ENCODE data around the gene LMF2. TPM values are rescaled to one million over a fixed set of nuclear protein-coding genes. Genes with fewer than 3 reads are reported as not detected.

The LMF2 gene, protein sequence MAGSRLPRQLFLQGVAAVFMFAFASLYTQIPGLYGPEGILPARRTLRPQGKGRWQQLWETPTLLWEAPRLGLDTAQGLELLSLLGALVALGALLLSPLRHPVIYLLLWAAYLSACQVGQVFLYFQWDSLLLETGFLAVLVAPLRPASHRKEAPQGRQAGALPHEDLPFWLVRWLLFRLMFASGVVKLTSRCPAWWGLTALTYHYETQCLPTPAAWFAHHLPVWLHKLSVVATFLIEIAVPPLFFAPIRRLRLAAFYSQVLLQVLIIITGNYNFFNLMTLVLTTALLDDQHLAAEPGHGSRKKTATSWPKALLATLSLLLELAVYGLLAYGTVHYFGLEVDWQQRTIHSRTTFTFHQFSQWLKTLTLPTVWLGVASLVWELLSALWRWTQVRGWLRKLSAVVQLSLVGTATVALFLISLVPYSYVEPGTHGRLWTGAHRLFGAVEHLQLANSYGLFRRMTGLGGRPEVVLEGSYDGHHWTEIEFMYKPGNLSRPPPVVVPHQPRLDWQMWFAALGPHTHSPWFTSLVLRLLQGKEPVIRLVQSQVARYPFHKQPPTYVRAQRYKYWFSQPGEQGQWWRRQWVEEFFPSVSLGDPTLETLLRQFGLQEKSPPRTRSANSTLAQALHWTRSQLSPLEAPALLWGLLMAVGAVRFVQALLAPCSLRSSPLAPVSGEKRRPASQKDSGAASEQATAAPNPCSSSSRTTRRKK
- 30.7 to 56.5 TPM (median 52.0 TPM) in 5 replicates for total RNA-seq (2022; extraction: Qiagen RNA extraction)

GRCh38 chr22:50507421-50507990 lies at the start of gene LMF2:
LMF2 (minus strand) TSS chr22:50507702; CDS start chr22:50507675, 27 bp downstream.

GRCh38 chr22:50545522-50546325 lies 38.2 kb upstream of the LMF2 start, which contains the start of gene KLHDC7B:
KLHDC7B (plus strand) TSS chr22:50545899; CDS start chr22:50546244, 345 bp downstream.

GRCh38 chr22:50529897-50530579 lies 22.5 kb upstream of the LMF2 start, which contains the start of gene TYMP:
TYMP (minus strand) TSS chr22:50530012; CDS start chr22:50529709, 303 bp downstream.

GRCh38 chr22:50525104-50525857 lies 17.8 kb upstream of the LMF2 start, which contains the start of gene SCO2:
SCO2 (minus strand) TSS chr22:50525598; CDS start chr22:50524411, 1,187 bp downstream.

GRCh38 chr22:50507991-50508884 lies 736 bp upstream of the LMF2 start, which contains the start of gene NCAPH2:
NCAPH2 (plus strand) TSS chr22:50508224; CDS start chr22:50508338, 114 bp downstream.

DNA sequence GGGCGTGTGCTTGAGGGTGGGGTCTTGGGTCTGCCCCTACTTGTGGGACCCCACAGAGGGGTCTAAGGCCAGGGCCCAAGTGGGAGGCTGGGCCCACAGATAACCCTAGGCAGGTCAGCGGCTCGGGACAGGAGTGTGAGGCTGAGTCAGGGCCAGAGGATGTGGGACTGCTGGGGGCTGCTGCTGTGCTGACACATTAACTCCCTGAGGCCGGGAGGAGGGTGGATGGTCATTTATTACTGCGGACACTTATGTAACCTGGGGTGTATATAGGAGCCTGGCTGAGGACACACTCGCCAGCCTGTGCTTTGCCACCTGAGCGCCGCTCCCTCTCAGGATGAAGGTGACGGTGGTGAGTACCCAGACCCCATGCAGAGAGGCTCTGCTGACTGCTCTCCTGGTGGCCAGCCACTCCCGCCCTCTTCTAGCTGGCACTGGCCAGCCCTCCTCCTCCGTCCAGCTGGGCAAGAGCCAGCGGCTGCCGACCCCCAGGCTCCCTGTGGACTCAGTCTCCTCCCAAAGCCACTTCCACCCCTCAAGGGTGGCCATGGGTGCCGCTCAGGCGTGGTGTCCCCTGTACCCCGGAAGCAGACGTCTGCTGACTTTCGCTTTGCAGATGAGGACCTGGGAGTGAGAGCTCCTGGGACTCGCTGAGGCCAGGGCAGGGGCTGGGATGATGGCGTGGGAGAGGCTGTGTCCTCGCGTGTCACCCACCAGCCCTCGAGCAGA lies 20.8 kb downstream of the LMF2 start, which contains the start of gene MIOX:
MIOX (plus strand) TSS at position 299 of the 729 bp plus-strand sequence; CDS start at position 338, 39 bp downstream.

GRCh38 chr22:50481440-50482106 lies 25.9 kb downstream of the LMF2 start, which contains the start of gene ADM2:
ADM2 (plus strand) TSS chr22:50481543; CDS start chr22:50481848, 305 bp downstream.

DNA sequence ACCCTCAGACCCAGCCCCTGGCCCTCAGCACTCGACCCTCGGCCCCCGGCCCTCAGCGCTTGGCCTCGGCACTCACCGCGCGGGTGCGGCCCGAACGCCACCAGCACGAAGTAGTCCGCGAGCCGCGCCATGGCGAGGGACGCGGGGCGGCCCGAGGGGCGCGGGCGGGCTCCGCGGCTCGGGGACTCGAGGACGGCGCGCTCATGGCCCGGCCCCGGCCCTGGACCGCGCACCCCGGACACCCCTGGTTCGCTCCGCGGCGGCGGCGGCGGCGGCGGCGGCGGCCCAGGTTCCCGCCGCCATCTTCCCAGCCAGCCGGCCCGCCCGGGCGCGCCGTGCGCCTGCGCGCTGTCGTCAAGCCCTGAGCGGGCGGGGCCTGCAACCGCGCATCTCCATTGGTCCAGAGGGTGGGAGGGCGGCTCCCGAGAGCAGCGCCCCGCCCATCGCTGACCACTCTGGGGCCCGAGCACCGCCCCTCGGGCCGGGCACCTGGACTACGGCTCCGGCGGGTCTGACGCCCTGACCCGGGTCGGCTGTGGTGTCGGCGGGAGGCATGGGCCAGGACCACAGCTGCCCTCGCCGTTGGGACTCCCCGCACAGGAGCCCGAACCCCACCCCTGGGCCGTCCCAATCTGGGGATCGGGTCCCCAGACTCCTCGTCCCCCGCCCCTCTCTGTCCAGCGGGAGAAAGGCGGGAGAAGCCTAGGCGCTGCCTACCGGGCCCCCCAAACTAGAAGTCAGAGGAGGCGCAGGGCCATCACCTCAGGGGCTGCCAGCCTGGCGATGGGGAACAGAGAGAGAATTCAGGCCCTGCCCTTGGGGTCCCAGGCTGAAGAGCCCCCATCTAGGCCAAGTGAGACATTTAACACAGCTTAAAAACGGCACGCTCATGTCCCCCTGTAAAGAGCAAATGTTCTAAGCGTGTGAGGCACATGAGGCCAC lies 32.5 kb downstream of the LMF2 start, which contains the start of gene SBF1:
SBF1 (minus strand) TSS at position 326 of the 942 bp plus-strand sequence; CDS start at position 131, 195 bp downstream.

Other genes starting within 250 kb of the LMF2 start
- 19.3 to 29.1 TPM (median 25.8 TPM) in 5 replicates for gene MAPK12, start 246.0 kb downstream of the LMF2 start, total RNA-seq (2022; extraction: Qiagen RNA extraction)
- gene MAPK11, start 237.3 kb downstream of the LMF2 start, total RNA-seq (2022; extraction: Qiagen RNA extraction), result 4.7 to 7.6 TPM (median 7.3 TPM) in 5 replicates
- gene PLXNB2, start 200.1 kb downstream of the LMF2 start, total RNA-seq (2022; extraction: Qiagen RNA extraction), result 85.2 to 127 TPM (median 116 TPM) in 5 replicates
- gene DENND6B, start 180.7 kb downstream of the LMF2 start, total RNA-seq (2022; extraction: Qiagen RNA extraction), result 1.6 to 4.0 TPM (median 3.7 TPM) in 5 replicates
- gene PPP6R2, start 164.4 kb downstream of the LMF2 start, total RNA-seq (2022; extraction: Qiagen RNA extraction), result 10.0 to 16.3 TPM (median 13.7 TPM) in 5 replicates
- 16.9 to 28.6 TPM (median 27.1 TPM) in 5 replicates for gene SBF1, start 32.7 kb downstream of the LMF2 start, total RNA-seq (2022; extraction: Qiagen RNA extraction)
- gene ADM2, start 26.2 kb downstream of the LMF2 start, total RNA-seq (2022; extraction: Qiagen RNA extraction), result 0.38 to 0.83 TPM (median 0.64 TPM) in 5 replicates
- gene MIOX, start 20.8 kb downstream of the LMF2 start, total RNA-seq (2022; extraction: Qiagen RNA extraction), result 0.12 TPM in 1 of 5 replicates, not detected in the others
- 33.1 to 39.8 TPM (median 37.6 TPM) in 5 replicates for gene NCAPH2, start 522 bp upstream of the LMF2 start, total RNA-seq (2022; extraction: Qiagen RNA extraction)
- gene SCO2, start 17.9 kb upstream of the LMF2 start, total RNA-seq (2022; extraction: Qiagen RNA extraction), result 2.7 to 9.9 TPM (median 5.5 TPM) in 5 replicates
- 11.8 to 22.2 TPM (median 19.6 TPM) in 5 replicates for gene TYMP, start 22.3 kb upstream of the LMF2 start, total RNA-seq (2022; extraction: Qiagen RNA extraction)
- 0.02 to 0.03 TPM (median 0.03 TPM) in 4 of 5 replicates, not detected in the other for gene KLHDC7B, start 38.2 kb upstream of the LMF2 start, total RNA-seq (2022; extraction: Qiagen RNA extraction)
- 0.23 to 0.34 TPM (median 0.30 TPM) in 3 of 5 replicates, not detected in the others for gene SYCE3, start 55.2 kb upstream of the LMF2 start, total RNA-seq (2022; extraction: Qiagen RNA extraction)
- gene CPT1B, start 70.7 kb upstream of the LMF2 start, total RNA-seq (2022; extraction: Qiagen RNA extraction), result 9.9 to 17.7 TPM (median 15.5 TPM) in 5 replicates
- gene CHKB, start 75.1 kb upstream of the LMF2 start, total RNA-seq (2022; extraction: Qiagen RNA extraction), result 15.1 to 22.6 TPM (median 21.0 TPM) in 5 replicates
- gene MAPK8IP2, start 93.1 kb upstream of the LMF2 start, total RNA-seq (2022; extraction: Qiagen RNA extraction), result 2.7 to 4.3 TPM (median 4.0 TPM) in 5 replicates
- gene ARSA, start 120.5 kb upstream of the LMF2 start, total RNA-seq (2022; extraction: Qiagen RNA extraction), result 18.8 to 26.8 TPM (median 24.2 TPM) in 5 replicates
- gene SHANK3, start 165.1 kb upstream of the LMF2 start, total RNA-seq (2022; extraction: Qiagen RNA extraction), result 3.0 to 5.7 TPM (median 4.6 TPM) in 5 replicates
- gene ACR, start 230.5 kb upstream of the LMF2 start, total RNA-seq (2022; extraction: Qiagen RNA extraction), result 0.07 to 0.25 TPM (median 0.17 TPM) in 4 of 5 replicates, not detected in the other

Measured in A549 treated with CORT108297 at 1 μM for 4 hours (cell line).